NOMO-1 treated with dmso at 0.1 percent for 144 hours (cell line): ENCODE measurements around the gene CLN3.
"Not testable (repeated sequence)": the region's sequence is repeated elsewhere in the genome, so short reads cannot be mapped to it uniquely, and the experiment has no call there.

Experiments
- DNase-seq: peaks from one replicate; lab custom pipeline; 2025; ENCODE audit not compliant: unreplicated experiment; lab: John Stamatoyannopoulos, UW

The CLN3 gene

DNA sequence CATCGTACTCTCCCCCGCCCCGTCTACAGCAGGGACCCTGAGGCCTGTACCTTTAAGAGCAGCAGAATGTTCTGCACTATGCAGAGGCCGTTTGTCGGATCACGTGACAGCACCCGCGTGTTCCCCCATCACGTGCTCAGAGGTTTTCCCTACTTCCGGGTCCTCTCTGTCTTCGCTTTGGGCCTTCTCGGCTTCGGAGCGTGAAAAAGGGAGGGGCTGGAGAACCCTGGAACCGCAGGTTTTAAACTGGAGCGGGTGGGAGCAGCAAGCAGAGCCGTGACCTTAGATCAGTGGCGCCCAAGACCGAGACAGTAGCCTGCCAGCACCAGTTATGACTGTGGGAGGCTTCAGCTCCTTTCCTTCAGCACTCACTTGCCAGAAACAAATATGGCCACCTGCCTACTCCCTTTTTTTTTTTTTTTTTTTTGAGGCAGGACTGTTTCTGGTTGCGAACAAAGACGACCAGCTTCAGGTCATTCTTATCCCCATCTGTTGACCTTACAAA, at the start of gene CLN3:
CLN3 (minus strand) TSS at position 105 of the 505 bp plus-strand sequence. CDS start 315 bp downstream, outside the sequence.
- DNase-seq = peak; percentile 91

- no peak for DNase-seq
Measured at GRCh38 chr16:28540346-28540745, 48.5 kb upstream of the CLN3 start.

GRCh38 chr16:28538733-28539596, 47.1 kb upstream of the CLN3 start, which contains the start of gene NUPR1:
TSS of gene NUPR1 (minus strand) at chr16:28538974. CDS start at chr16:28538907, 67 bp downstream.
- DNase-seq = no peak

- DNase-seq = no peak
Measured at GRCh38 chr16:28537964-28538732, 46.3 kb upstream of the CLN3 start.

- no peak for DNase-seq
Measured at GRCh38 chr16:28537076-28537475, 45.2 kb upstream of the CLN3 start.

DNA sequence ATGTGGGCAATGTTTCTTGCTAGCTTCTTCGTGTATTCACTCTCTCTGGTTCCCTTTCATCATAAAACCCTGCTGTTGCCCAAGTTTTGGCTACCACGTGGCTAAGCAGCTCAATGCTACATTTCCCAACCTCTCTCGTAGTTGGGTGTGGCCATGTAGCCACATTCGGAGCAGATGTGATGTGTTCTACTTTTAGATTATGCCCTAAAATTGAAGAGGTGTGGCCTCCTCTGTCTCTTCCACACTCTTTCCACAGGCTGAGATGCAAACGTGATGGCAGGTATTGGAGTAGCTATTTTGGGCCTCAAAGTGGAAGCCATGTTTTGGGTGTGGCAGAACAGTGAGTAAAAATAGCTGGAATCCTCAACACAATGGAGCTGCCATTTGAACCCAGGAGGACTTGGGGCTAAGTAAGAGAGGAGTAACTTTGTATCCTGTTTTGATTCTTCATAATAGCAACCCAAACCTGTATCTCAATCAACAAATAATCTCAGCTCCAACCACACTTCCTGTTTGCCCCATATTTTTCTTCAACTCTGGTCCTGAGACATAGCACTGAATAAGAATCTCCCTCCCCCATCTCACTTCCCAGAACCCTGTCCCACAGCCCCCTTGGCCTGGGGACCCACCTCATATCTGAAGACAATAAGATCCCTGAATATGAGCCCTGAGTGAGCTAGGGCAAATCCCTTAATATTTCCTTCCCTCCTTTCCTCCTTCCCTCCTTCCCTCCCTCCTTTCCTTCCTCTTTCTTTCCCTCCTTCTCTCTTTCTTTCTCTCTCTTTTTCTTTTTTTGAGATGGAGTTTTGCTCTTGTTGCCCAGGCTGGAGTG, 42.9 kb upstream of the CLN3 start:
- DNase-seq = peak; percentile 88

- DNase-seq = no peak
Measured at GRCh38 chr16:28532940-28533647, 41.2 kb upstream of the CLN3 start.

- no peak for DNase-seq
Measured at GRCh38 chr16:28531777-28532744, 40.2 kb upstream of the CLN3 start.

GRCh38 chr16:28529124-28529523, 37.2 kb upstream of the CLN3 start:
- no peak for DNase-seq

GRCh38 chr16:28528463-28528867, 36.6 kb upstream of the CLN3 start:
- DNase-seq = no peak

DNA sequence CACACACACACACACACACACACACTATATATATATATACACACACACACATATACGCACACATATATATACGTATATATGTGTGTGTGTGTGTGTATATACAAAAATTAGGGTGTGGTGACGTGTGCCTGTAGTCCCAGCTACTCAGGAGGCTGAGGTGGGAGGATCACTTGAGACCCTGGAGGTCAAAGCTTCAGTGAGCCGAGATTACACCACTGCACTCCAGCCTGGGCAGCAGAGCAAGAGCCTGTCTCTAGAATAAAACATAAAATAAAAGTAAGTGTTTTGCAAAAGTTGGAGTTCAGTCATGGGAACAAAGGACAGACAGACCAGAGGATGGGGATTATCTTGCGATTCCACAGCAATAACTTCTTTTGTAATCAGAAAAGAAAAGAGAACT, 36.1 kb upstream of the CLN3 start:
- DNase-seq = no peak

DNA sequence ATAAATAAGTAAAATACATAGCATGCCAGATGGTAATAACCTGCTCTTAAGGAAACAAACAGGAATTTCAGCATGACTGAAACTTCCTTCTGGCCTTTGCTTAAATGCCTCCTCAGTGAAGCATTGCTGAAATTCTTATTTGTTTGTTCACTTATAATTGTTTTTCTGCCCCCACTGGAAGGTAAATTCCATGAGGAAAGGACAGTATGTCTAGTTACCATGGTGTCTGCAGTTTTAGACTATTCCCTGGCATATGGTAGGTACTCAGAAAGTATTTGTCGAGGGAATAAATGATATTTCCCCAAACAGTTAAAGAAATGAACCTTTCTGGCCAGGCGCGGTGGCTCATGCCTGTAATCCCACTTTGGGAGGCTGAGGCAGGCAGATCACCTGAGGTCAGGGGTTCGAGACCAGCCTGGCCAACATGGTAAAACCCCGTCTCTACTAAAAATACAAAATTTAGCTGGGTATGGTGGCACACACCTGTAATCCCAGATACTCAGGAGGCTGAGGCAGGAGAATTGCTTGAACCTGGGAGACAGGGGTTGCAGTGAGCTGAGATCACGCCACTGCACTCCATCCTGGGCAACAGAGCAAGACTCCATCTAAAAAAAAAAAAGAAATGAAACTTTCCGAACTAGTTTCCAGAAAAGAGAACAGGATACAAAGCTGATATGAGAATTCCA, 35.4 kb upstream of the CLN3 start:
- DNase-seq = not testable (repeated sequence)

DNA sequence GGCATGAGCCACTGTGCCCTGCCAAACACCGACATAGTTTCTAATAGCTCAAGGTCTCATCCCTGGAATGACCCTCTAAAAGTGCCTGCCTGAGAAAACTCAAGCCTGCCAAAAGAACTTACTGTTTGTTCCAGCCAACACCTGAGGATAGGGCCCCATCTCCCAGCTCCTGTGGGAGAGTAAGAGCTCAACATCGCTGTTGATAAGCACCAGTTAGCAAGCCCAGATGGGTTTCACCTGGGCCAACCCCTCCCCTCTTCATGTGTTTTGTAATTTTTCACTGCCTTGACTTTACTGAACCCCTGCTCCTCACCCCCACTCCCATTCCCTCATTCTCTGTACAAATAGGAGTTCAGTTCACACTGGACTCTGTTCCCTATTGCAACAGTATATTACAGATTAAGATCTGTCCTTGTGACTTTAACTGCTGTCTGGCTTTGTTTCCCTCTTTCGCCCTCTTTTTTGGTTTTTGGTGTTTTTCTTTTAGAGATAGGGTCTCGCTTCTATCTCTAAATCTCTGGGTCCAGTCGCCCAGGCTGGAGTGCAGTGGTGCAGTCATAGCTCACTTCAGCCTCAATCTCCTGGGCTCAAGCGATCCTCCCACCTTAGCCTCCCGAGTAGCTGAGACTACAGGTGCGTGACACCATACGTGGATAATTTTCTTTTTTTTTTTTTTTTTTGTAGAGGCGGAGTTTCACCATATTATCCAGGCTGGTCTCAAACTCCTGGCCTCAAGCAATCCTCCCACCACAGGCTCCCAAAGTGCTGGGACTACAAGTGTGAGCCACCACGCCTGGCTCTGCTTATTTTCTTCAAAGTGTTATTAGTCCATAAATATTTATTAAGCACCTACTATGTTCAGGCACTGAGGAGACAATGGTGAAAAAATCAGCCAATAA, 34.6 kb upstream of the CLN3 start:
- no peak for DNase-seq

- no peak for DNase-seq
Measured at GRCh38 chr16:28524681-28525171, 32.9 kb upstream of the CLN3 start.

GRCh38 chr16:28522792-28523191, 30.9 kb upstream of the CLN3 start:
- DNase-seq = no peak

DNA sequence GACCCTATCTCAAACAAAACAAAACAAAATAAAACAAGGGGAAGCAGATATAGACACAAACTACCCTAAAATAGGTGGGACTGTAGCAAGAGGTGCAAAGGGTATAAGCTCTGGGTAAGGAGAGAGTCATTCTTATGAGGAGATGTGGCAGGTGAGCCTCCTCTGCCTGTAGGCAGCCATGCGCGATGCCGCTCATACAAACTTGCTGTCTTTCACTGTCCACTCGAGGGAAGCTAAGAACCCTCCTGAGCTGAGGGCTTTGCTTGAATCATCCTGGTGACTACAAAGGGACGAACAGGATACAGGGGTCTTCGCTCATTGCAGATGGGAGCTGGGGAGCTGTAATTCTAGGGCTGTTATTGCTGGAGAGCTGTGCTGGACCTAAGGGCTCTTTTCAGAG, 29.6 kb upstream of the CLN3 start:
- no peak for DNase-seq

DNA sequence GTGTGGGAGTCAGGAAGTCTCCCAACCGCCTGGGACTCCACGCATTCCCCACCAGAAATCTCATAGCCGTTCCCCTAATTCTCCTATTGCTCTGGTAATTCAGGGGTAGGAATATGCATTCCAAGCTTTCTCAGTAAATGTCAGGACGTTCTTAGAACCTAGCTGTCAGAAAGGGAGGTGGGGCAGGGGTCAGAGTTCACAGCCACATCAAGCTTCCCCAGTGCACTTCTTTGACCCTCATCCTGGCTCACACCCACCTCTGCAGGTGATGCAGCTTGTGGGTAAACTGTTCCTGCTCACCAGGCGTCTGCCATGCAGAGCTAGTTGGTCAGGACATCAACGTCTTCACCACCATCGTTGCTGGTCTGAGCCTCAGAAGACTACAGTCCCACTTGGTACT, 28.8 kb upstream of the CLN3 start:
- DNase-seq = no peak
